Right lobe of liver (tissue), 4 donors: ENCODE measurements around the gene SOBP.

Source experiments
- POLR2A ChIP-seq: fragments of 450-650 bp; IDR thresholded peaks from one replicate; pipeline ENCODE4 v1.6.1; 2017; ENCODE audit warnings: antibody characterized with exemption, mild to moderate bottlenecking
- TF ChIP-seq, protein P1 (sequence below), 4 donors: fragments of 200-600 bp in 3 of 4; fragments of 450-650 bp in 1 of 4; IDR thresholded peaks; one replicate each; pipeline versions ENCODE4 v1.5.1 to v1.8.0; 2016 to 2022; ENCODE audit warnings: antibody characterized with exemption in 4 of 4, mild to moderate bottlenecking in 2 of 4
- donor health status: DM: no; HTN: no; CAD: no.
- donor health status: DM: no; HTN: no; CAD: no.
- donor health status: DM: no; HTN: yes; CAD: no.

DNA sequence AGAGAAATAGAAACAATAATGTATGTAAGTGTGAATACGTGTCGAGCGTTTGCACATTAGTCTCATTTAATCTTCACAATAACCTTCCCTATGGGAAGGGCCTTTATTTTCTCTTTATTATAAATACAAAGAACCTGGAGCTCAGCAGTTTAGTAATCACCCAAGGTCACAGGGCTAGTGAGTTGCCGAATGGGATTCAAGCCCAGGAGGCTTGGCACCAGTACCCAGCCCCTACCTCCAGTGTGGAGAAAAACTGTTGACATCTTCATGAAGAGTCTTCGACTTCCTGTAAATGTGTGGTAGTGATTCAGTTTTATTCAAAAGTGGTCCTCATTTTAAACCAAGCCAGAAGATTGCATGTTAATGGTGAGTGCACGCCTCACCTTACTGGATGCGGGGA lies 171.4 kb downstream of the SOBP start:
- TF ChIP-seq, protein P1, sequence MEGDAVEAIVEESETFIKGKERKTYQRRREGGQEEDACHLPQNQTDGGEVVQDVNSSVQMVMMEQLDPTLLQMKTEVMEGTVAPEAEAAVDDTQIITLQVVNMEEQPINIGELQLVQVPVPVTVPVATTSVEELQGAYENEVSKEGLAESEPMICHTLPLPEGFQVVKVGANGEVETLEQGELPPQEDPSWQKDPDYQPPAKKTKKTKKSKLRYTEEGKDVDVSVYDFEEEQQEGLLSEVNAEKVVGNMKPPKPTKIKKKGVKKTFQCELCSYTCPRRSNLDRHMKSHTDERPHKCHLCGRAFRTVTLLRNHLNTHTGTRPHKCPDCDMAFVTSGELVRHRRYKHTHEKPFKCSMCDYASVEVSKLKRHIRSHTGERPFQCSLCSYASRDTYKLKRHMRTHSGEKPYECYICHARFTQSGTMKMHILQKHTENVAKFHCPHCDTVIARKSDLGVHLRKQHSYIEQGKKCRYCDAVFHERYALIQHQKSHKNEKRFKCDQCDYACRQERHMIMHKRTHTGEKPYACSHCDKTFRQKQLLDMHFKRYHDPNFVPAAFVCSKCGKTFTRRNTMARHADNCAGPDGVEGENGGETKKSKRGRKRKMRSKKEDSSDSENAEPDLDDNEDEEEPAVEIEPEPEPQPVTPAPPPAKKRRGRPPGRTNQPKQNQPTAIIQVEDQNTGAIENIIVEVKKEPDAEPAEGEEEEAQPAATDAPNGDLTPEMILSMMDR (IDR thresholded peaks at IDR 0.05): no peak
- TF ChIP-seq POLR2A: no peak
